HG03469 (cell line): ENCODE results near the gene PLPP4.

ENCODE experiments used
- ATAC-seq: cut with Tn5 transposase; IDR thresholded peaks from one replicate; pipeline ENCODE4 v1.9.1; 2021; ENCODE audit warnings: mild to moderate bottlenecking, moderate library complexity, moderate number of reproducible peaks; ENCODE audit not compliant: unreplicated experiment

The PLPP4 gene

GRCh38 chr10:120514959-120515358 is 57.9 kb downstream of the PLPP4 start:
- ATAC-seq: no peak

- no peak for ATAC-seq
These were observed 58.7 kb downstream of the PLPP4 start for GRCh38 chr10:120515741-120516140.

- no peak for ATAC-seq
These were observed 59.4 kb downstream of the PLPP4 start for GRCh38 chr10:120516426-120516825.

GRCh38 chr10:120517196-120517595 is 60.2 kb downstream of the PLPP4 start:
- ATAC-seq: no peak

GRCh38 chr10:120517881-120518484 is 61.0 kb downstream of the PLPP4 start:
- ATAC-seq: no peak

GRCh38 chr10:120521880-120522279 is 64.9 kb downstream of the PLPP4 start:
- ATAC-seq: no peak

- no peak for ATAC-seq
These were observed 70.7 kb downstream of the PLPP4 start for GRCh38 chr10:120527691-120528090.

GRCh38 chr10:120530699-120531098 is 73.7 kb downstream of the PLPP4 start:
- no peak for ATAC-seq

GRCh38 chr10:120538091-120538490 is 81.1 kb downstream of the PLPP4 start:
- no peak for ATAC-seq

GRCh38 chr10:120539076-120539475 is 82.0 kb downstream of the PLPP4 start:
- no peak for ATAC-seq

- no peak for ATAC-seq
These were observed 83.5 kb downstream of the PLPP4 start for GRCh38 chr10:120540486-120540885.

GRCh38 chr10:120541984-120542383 is 85.0 kb downstream of the PLPP4 start:
- no peak for ATAC-seq

- no peak for ATAC-seq
These were observed 85.6 kb downstream of the PLPP4 start for GRCh38 chr10:120542591-120542990.

- no peak for ATAC-seq
These were observed 86.3 kb downstream of the PLPP4 start for GRCh38 chr10:120543291-120543690.

- no peak for ATAC-seq
These were observed 91.2 kb downstream of the PLPP4 start for GRCh38 chr10:120548210-120548609.

- no peak for ATAC-seq
These were observed 95.2 kb downstream of the PLPP4 start for GRCh38 chr10:120552262-120552661.

GRCh38 chr10:120553911-120554310 is 96.9 kb downstream of the PLPP4 start:
- ATAC-seq: no peak

GRCh38 chr10:120555436-120555835 is 98.4 kb downstream of the PLPP4 start:
- ATAC-seq: no peak

GRCh38 chr10:120555842-120556532 is 99.0 kb downstream of the PLPP4 start:
- ATAC-seq: no peak

- ATAC-seq: no peak
These were observed 100.3 kb downstream of the PLPP4 start for GRCh38 chr10:120557311-120557710.

GRCh38 chr10:120559800-120560199 is 102.8 kb downstream of the PLPP4 start:
- no peak for ATAC-seq

- no peak for ATAC-seq
These were observed 105.9 kb downstream of the PLPP4 start for GRCh38 chr10:120562956-120563355.

GRCh38 chr10:120570418-120570817 is 113.4 kb downstream of the PLPP4 start:
- no peak for ATAC-seq
